Mesodermal cell (in vitro differentiated cells): ENCODE results near the gene FUZ.

Experiments
- H3K27ac ChIP-seq: 2 replicates; pipeline ENCODE4 v1.7.0; 2013; ENCODE audit warnings: mild to moderate bottlenecking, low read depth, low read length, moderate library complexity; ENCODE audit not compliant: severe bottlenecking
- H3K36me3 ChIP-seq: 2 replicates; pipeline ENCODE4 v1.7.1; 2013; ENCODE audit warnings: mild to moderate bottlenecking, low read length, moderate library complexity; ENCODE audit not compliant: control insufficient read depth, insufficient read depth
- H3K4me1 ChIP-seq: one replicate; pipeline ENCODE4 v1.7.1; 2013; ENCODE audit warnings: mild to moderate bottlenecking, low read length; ENCODE audit not compliant: insufficient read depth, control insufficient read depth, poor library complexity, severe bottlenecking
- H3K4me3 ChIP-seq: 2 replicates; pipeline ENCODE4 v1.7.0; 2013; ENCODE audit warnings: low read length, control low read depth, mild to moderate bottlenecking; ENCODE audit not compliant: insufficient read depth, poor library complexity, severe bottlenecking; ENCODE audit errors: extremely low read depth
- H3K9me3 ChIP-seq: 2 replicates; pipeline ENCODE4 v1.7.1; 2013; ENCODE audit warnings: mild to moderate bottlenecking, low read length, moderate library complexity; ENCODE audit not compliant: control insufficient read depth
- WGBS, 2 experiments: methylation state at CpG; one replicate each; pipeline ENCODE4 v1.1.5; 2013; ENCODE audit warnings: missing lambda C conversion rate in 2 of 2; ENCODE audit not compliant: insufficient coverage in 2 of 2; 5-methylcytosine and 5-hydroxymethylcytosine counted together

The FUZ gene

GRCh38 chr19:49857061-49857837, 44.2 kb upstream of the FUZ start:
- 96 to 98% methylated on average over 23 to 24 of the region's 26 CpGs for WGBS, 2 experiments
- H3K4me3 ChIP-seq = no peak overlapping the region
- peaks cover 10% of the 10 kb centered on the region for H3K4me1 ChIP-seq
- H3K27ac ChIP-seq = no peak overlapping the region
- H3K9me3 ChIP-seq = no peaks in the 10 kb centered on the region
- peaks cover 78% of the 10 kb centered on the region for H3K36me3 ChIP-seq

GRCh38 chr19:49856574-49857021, 43.5 kb upstream of the FUZ start:
- peaks cover 77% of the 10 kb centered on the region for H3K36me3 ChIP-seq
- H3K27ac ChIP-seq = no peak overlapping the region
- WGBS, 2 experiments = 93 to 97% methylated on average over 13 to 16 of the region's 18 CpGs
- H3K4me1 ChIP-seq = peaks cover 13% of the 10 kb centered on the region
- no peak overlapping the region for H3K4me3 ChIP-seq
- H3K9me3 ChIP-seq = no peaks in the 10 kb centered on the region

GRCh38 chr19:49855676-49856573, 42.8 kb upstream of the FUZ start:
- peaks cover 70% of the 10 kb centered on the region for H3K36me3 ChIP-seq
- peaks cover 13% of the 10 kb centered on the region for H3K4me1 ChIP-seq
- WGBS, 2 experiments = 98 to 99% methylated on average over 11 to 16 of the region's 21 CpGs
- no peaks in the 10 kb centered on the region for H3K9me3 ChIP-seq
- no peak overlapping the region for H3K27ac ChIP-seq
- no peak overlapping the region for H3K4me3 ChIP-seq

GRCh38 chr19:49855277-49855675, 42.2 kb upstream of the FUZ start:
- Histone ChIP-seq H3K4me3 (no peak overlapping the region), H3K4me1 (peaks cover 13% of the 10 kb centered on the region), H3K36me3 (peaks cover 64% of the 10 kb centered on the region), H3K27ac (no peak overlapping the region), H3K9me3 (no peaks in the 10 kb centered on the region)
- 95 to 96% methylated on average over 9 to 12 of the region's 12 CpGs for WGBS, 2 experiments

GRCh38 chr19:49854378-49855263, 41.5 kb upstream of the FUZ start:
- peaks cover 13% of the 10 kb centered on the region for H3K4me1 ChIP-seq
- H3K9me3 ChIP-seq = no peaks in the 10 kb centered on the region
- WGBS, 2 experiments = 96% methylated on average over 37 to 38 of the region's 39 CpGs

GRCh38 chr19:49853852-49854377, 40.8 kb upstream of the FUZ start:
- 90% methylated on average over 9 to 10 of the region's 10 CpGs for WGBS, 2 experiments
- Histone ChIP-seq H3K4me3 (no peak overlapping the region), H3K36me3 (peaks cover 70% of the 10 kb centered on the region), H3K27ac (no peak overlapping the region), H3K4me1 (peaks cover 13% of the 10 kb centered on the region), H3K9me3 (peaks cover 3% of the 10 kb centered on the region)

More at GRCh38 chr19:49854378-49855263, 41.5 kb upstream of the FUZ start:
- H3K36me3 ChIP-seq = peaks cover 66% of the 10 kb centered on the region
- H3K27ac ChIP-seq = no peak overlapping the region
- H3K4me3 ChIP-seq = no peak overlapping the region

- peaks cover 65% of the 10 kb centered on the region for H3K36me3 ChIP-seq
- 94 to 95% methylated on average over 10 of the region's 14 CpGs for WGBS, 2 experiments
Observed at GRCh38 chr19:49852631-49853126, 39.6 kb upstream of the FUZ start.

GRCh38 chr19:49851456-49852259, 38.6 kb upstream of the FUZ start:
- peaks cover 13% of the 10 kb centered on the region for H3K4me1 ChIP-seq
- peak overlapping the region; percentile 100 for H3K27ac ChIP-seq
- peak overlapping the region; percentile 76 for H3K4me3 ChIP-seq
- peaks cover 56% of the 10 kb centered on the region for H3K36me3 ChIP-seq
- H3K9me3 ChIP-seq = peaks cover 9% of the 10 kb centered on the region
- WGBS, 2 experiments = 2 to 4% methylated on average over 43 to 51 of the region's 78 CpGs

More at GRCh38 chr19:49852631-49853126, 39.6 kb upstream of the FUZ start:
- Histone ChIP-seq H3K9me3 (peaks cover 9% of the 10 kb centered on the region), H3K4me3 (peak overlapping the region; percentile 76), H3K4me1 (peaks cover 13% of the 10 kb centered on the region), H3K27ac (no peak overlapping the region)

GRCh38 chr19:49850487-49851342, 37.6 kb upstream of the FUZ start, which contains the start of gene PTOV1:
TSS of gene PTOV1 (plus strand) at chr19:49851159.
- H3K9me3 ChIP-seq = peaks cover 9% of the 10 kb centered on the region
- H3K36me3 ChIP-seq = peaks cover 47% of the 10 kb centered on the region
- WGBS, 2 experiments = 2 to 8% methylated on average over 61 to 88 of the region's 98 CpGs
- peak within 1 kb of the TSS; percentile 100 for H3K27ac ChIP-seq
- peaks cover 13% of the 10 kb centered on the region for H3K4me1 ChIP-seq
- H3K4me3 ChIP-seq = peak within 1 kb of the TSS; percentile 76
